HG03159 (cell line): ENCODE data around the gene PRELID1.

ENCODE experiments used
- ATAC-seq: cut with Tn5 transposase; IDR thresholded peaks from one replicate; pipeline ENCODE4 v1.9.1; 2021; ENCODE audit warnings: mild to moderate bottlenecking, moderate library complexity; ENCODE audit not compliant: unreplicated experiment

Gene PRELID1

GRCh38 chr5:177355868-177356168, 52.2 kb downstream of the PRELID1 start:
- no peak for ATAC-seq
